ENCODE results near the gene B9D2.
"Not testable (repeated sequence)": the region's sequence is repeated elsewhere in the genome, so short reads cannot be mapped to it uniquely, and the experiment has no call there.

Gene B9D2

DNA sequence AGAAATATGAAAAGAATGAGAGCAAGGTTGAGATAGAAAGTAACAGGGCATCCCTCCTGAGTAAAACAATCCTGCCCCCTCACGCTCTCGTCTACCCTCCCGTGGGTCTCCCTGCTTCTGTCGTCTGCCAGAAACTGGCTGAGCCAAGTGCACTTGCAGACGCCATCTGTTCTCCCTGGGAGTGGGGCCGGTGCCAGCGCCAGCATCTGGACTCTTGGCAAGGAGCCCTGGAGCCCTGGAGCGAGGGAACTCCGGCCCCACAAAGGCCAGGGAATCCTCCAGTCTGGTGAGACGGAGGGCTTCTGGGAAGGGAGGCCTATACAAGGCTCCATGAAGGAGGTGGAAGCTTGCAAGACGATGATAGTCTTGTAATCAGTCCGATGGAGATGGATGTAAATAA lies 10.0 kb upstream of the B9D2 start:
- TF ChIP-seq, protein P1, sequence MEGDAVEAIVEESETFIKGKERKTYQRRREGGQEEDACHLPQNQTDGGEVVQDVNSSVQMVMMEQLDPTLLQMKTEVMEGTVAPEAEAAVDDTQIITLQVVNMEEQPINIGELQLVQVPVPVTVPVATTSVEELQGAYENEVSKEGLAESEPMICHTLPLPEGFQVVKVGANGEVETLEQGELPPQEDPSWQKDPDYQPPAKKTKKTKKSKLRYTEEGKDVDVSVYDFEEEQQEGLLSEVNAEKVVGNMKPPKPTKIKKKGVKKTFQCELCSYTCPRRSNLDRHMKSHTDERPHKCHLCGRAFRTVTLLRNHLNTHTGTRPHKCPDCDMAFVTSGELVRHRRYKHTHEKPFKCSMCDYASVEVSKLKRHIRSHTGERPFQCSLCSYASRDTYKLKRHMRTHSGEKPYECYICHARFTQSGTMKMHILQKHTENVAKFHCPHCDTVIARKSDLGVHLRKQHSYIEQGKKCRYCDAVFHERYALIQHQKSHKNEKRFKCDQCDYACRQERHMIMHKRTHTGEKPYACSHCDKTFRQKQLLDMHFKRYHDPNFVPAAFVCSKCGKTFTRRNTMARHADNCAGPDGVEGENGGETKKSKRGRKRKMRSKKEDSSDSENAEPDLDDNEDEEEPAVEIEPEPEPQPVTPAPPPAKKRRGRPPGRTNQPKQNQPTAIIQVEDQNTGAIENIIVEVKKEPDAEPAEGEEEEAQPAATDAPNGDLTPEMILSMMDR (IDR thresholded peaks at IDR 0.05; ENCODE audit: low read depth, low read length, missing control alignments), result no peak

DNA sequence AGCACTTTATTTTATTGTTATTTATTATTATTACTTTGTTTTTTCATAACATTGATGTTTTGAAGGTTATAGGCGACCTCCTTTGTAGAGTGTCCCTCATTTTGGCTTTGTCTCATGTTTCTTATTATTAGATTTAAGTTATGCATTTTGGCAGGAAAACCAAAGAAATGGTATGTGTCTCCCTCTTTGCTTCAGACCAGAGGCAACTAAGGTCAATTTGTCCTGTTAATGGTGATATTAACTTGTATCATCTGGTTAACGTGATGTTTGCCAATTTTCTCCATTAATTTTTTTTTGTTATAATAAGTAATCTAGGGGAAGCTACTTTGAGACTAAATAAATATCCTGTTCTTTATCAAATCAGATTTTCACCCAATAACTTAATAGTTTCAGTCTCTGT lies 8.6 kb upstream of the B9D2 start:
- no peak overlapping the region for H3K4me3 ChIP-seq (replicated peaks; ENCODE audit: low read depth, low read length)
- TF ChIP-seq, protein P1 (IDR thresholded peaks at IDR 0.05; ENCODE audit: low read depth, low read length, missing control alignments), result no peak
- no peak for DNase-seq (ENCODE audit: extremely low read depth, low read depth)

More for the DNA sequence above, 10.0 kb upstream of the B9D2 start:
- peak; percentile 89 for DNase-seq (ENCODE audit: extremely low read depth, low read depth)
- H3K4me3 ChIP-seq (replicated peaks; ENCODE audit: low read depth, low read length), result no peak overlapping the region

DNA sequence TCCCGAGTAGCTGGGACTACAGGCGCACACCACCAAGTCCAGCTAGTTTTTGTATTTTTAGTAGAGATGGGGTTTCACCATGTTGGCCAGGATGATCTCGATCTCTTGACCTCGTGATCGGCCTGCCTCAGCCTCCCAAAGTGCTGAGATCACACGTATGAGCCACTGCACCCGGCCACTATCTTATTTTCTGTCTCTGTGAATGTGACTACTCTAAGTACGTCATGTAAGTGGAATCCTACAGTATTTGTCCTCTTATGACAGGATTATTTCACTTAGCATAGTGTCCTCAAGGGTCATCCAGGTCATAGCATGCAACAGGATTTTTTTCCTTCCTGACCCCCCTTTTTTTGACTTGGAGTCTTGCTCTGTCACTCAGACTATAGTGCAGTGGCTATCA lies 7.6 kb upstream of the B9D2 start:
- TF ChIP-seq, protein P1 (IDR thresholded peaks at IDR 0.05; ENCODE audit: low read depth, low read length, missing control alignments), result no peak
- H3K4me3 ChIP-seq (replicated peaks; ENCODE audit: low read depth, low read length), result no peak overlapping the region
- DNase-seq (ENCODE audit: extremely low read depth, low read depth), result no peak

DNA sequence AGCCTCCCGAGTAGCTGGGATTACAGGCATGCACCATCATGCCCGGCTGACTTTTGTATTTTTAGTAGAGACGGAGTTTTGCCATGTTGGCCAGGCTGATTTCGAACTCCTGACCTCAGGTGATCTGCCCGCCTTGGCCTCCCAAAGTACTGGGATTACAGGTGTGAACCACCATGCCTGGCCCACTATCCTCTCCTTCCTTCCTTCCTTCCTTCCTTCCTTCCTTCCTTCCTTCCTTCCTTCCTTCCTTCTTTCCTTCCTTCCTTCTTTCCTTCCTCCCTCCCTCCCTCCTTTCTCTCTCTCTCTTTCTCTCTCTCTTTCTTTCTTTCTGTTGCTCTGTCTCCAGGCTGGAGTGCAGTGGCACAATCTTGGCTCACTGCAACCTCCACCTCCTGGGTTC lies 7.2 kb upstream of the B9D2 start:
- not testable (repeated sequence) for DNase-seq (ENCODE audit: extremely low read depth, low read depth); H3K4me3 ChIP-seq (replicated peaks; ENCODE audit: low read depth, low read length)

DNA sequence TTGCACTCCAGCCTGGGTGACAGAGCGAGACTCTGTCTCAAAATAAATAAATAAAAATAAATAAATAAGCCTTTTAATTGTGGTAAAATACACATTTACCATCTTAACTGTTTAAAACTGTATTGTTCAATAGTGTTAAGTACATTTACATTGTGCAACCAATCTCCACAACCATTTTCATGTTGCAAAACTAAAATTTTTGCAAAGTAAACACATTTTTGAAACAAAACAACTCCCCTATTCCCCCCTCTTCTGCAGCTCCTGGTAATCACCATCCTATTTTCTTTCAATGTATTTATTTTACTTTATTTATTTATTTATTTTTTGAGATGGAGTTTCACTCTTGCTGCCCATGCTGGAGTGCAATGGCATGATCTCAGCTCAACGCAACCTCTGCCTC lies 5.8 kb upstream of the B9D2 start:
- H3K4me3 ChIP-seq (replicated peaks; ENCODE audit: low read depth, low read length), result no peak overlapping the region
- DNase-seq (ENCODE audit: extremely low read depth, low read depth), result no peak
- TF ChIP-seq, protein P1 (IDR thresholded peaks at IDR 0.05; ENCODE audit: low read depth, low read length, missing control alignments), result no peak

DNA sequence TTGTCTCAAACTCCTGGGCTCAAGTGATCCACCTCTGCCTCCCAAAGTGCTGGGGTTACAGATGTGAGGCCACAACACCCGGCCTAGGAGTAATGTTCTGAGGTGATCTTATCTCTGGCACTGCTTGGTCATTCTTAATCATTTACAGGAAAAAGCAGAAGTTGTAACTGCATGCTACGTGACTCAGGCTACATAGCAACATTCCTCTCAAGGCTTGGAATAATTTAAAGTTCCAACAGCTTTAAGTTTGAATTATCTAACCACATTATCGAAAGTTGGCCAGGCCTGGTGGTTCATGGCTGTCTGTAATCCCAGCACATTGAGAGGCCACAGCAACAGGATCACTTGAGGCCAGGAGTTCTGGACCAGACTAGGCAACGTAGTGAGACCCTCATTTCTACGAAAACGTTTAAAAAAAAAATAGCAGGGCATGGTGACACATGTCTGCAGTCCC lies 3.9 kb upstream of the B9D2 start:
- H3K4me3 ChIP-seq (replicated peaks; ENCODE audit: low read depth, low read length), result no peak overlapping the region
- no peak for DNase-seq (ENCODE audit: extremely low read depth, low read depth)
- TF ChIP-seq, protein P1 (IDR thresholded peaks at IDR 0.05; ENCODE audit: low read depth, low read length, missing control alignments), result no peak

DNA sequence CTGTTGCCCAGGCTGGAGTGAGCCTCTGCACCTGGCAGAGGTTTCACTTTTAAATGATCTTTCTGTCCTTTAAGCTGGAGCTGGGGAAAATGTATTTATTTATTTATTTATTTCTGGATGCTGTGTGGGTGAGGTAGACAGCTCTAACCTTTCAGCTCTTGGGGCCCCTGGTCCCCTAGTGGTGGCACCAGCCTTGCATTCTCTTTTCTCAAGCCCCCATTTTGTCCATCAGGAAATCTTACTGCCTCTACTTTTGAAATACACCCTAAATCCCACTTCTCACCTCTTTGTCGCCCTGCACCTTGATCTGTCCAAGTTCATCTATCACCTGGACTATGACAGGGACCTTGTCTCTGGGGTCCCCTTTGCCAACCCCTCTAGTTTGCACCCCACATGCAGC lies 2.1 kb upstream of the B9D2 start:
- no peak overlapping the region for H3K4me3 ChIP-seq (replicated peaks; ENCODE audit: low read depth, low read length)
- no peak for DNase-seq (ENCODE audit: extremely low read depth, low read depth)
- TF ChIP-seq, protein P1 (IDR thresholded peaks at IDR 0.05; ENCODE audit: low read depth, low read length, missing control alignments), result peak; percentile 37
